Stomach (tissue), 9 donors: Measurements from ENCODE around the gene COPG2. TPM values are rescaled to one million over a fixed set of nuclear protein-coding genes. Genes with fewer than 3 reads are reported as not detected.

Experiments used
- DNase-seq, 2 donors: peaks; one replicate each; pipeline versions ENCODE4 v3.0.0 to v3.0.0-alpha.2; 2013 to 2019
- H3K27ac ChIP-seq, 5 donors: fragments of 200-600 bp in 4 of 5; sonication (generic) in 4 of 5; one replicate each; pipeline ENCODE4 v1.5.1; 2013 to 2019; ENCODE audit warnings: mild to moderate bottlenecking in 1 of 5, moderate library complexity in 1 of 5
- H3K27me3 ChIP-seq, 3 donors: fragments of 200-600 bp; sonication (generic); one replicate each; pipeline ENCODE4 v1.5.1; 2017 to 2019; ENCODE audit warnings: mixed run types in 1 of 3
- H3K36me3 ChIP-seq, 4 donors: fragments of 200-600 bp; sonication (generic); 1 replicate in 3 of 4; 2 replicates in 1 of 4; pipeline ENCODE4 v1.5.1; 2016 to 2019
- H3K4me1 ChIP-seq, 4 donors: fragments of 200-600 bp; sonication (generic); one replicate each; pipeline ENCODE4 v1.5.1; 2016 to 2019
- H3K4me3 ChIP-seq, 4 donors: fragments of 200-600 bp; sonication (generic) in 3 of 4; one replicate each; pipeline ENCODE4 v1.5.1; 2016 to 2019; ENCODE audit warnings: mild to moderate bottlenecking in 1 of 4
- H3K9me3 ChIP-seq, 4 donors: fragments of 200-600 bp; sonication (generic); one replicate each; pipeline ENCODE4 v1.5.1; 2016 to 2019
- EP300 ChIP-seq: sonication (generic); formaldehyde crosslinking; IDR thresholded peaks from one replicate; pipeline ENCODE4 v1.6.1; 2017; ENCODE audit warnings: antibody characterized with exemption
- POLR2A ChIP-seq, 4 donors: fragments of 450-650 bp; IDR thresholded peaks; one replicate each; pipeline ENCODE4 v1.6.1; 2016; ENCODE audit warnings: antibody characterized with exemption in 4 of 4, control low read depth in 2 of 4, mild to moderate bottlenecking in 1 of 4, moderate library complexity in 1 of 4
- POLR2AphosphoS5 ChIP-seq, 3 donors: sonication (generic); formaldehyde crosslinking; IDR thresholded peaks; one replicate each; pipeline ENCODE4 v1.6.1; 2016; ENCODE audit warnings: antibody characterized with exemption in 3 of 3
- WGBS, 5 donors: extraction: QIAGEN DNeasy Blood & Tissue Kit in 3 of 5; methylation state at CpG; one replicate each; pipeline versions ENCODE4 v1.1.5 to v1.1.7; 2013 to 2018; 5-methylcytosine and 5-hydroxymethylcytosine counted together
- intact Hi-C: fragments of 100-400 bp; cut with DNase I; formaldehyde crosslinking; loops from one replicate; pipeline ENCODE4 v1.15.1; 2023; ENCODE audit warnings: low total_unique reads
- polyA plus RNA-seq, 3 donors: library from polyadenylated mRNA; stranded (reverse); fragments of 200-250 nt; gene quantifications; one replicate each; pipeline ENCODE4 v1.2.3, GENCODE V29; 2013
- total RNA-seq, 5 donors: library from RNA; depleted of rRNA; stranded (reverse); fragments of >200 nt; gene quantifications; one replicate each; pipeline versions ENCODE4 v1.1.0 to v1.2.3, GENCODE V29; 2014 to 2016
- TF ChIP-seq, protein P1 (sequence below), 7 experiments: fragments of 450-650 bp in 4 of 7; fragments of 200-600 bp in 3 of 7; sonication (generic) in 3 of 7; IDR thresholded peaks; one replicate each; pipeline ENCODE4 v1.5.1; 2016 to 2019; ENCODE audit warnings: antibody characterized with exemption in 7 of 7, control low read depth in 2 of 7, mild to moderate bottlenecking in 1 of 7
- donor health status: healthy with polysubstance abuse.
- donor health status: Bipolar disorder and iron deficiency.
- donor health status: healthy.

Gene COPG2
- total and polyA plus RNA-seq, 8 donors, result 6.6 to 50.0 (median 7.7) TPM

DNA sequence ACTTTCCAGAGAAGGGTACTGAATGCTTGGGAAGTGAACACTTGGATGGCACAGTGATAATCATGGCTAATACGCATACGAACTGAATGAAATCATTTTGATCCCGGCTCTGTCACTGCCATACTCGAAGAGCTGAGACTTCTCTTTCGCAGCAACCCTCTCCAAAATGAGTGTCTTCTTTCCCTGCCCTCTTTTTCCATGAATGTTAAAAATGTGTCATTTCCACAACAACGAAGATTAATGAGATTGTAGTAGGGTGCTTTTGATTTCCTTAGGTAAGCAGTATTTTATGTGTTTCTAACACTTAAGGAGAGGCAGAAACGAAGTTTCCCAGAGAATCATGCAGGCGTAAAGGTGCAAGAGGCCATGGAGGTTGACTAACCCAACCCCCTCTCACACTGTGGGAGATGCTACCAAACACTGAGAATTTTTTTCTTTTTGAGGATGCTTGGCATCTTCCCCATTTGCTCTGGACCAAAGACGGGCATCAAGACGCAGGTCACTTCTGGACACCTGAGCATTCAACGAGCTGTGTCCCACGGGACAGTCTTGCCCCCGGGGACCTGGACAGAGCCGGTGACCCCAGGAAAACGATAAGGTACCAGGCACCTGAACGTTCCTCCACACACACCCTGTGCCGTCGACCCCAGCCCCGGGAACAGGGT lies 823 bp downstream of the COPG2 start:
- no peaks in the 10 kb centered on the region for H3K27me3 ChIP-seq
- no peak for DNase-seq
- H3K27ac ChIP-seq, result peak overlapping the region; percentile 78 to 90 (median 82)
- TF ChIP-seq EP300 (no peak), POLR2A (IDR thresholded peaks at IDR 0.05) (no peak), POLR2AphosphoS5 (IDR thresholded peaks at IDR 0.05) (no peak)
- TF ChIP-seq, protein P1, sequence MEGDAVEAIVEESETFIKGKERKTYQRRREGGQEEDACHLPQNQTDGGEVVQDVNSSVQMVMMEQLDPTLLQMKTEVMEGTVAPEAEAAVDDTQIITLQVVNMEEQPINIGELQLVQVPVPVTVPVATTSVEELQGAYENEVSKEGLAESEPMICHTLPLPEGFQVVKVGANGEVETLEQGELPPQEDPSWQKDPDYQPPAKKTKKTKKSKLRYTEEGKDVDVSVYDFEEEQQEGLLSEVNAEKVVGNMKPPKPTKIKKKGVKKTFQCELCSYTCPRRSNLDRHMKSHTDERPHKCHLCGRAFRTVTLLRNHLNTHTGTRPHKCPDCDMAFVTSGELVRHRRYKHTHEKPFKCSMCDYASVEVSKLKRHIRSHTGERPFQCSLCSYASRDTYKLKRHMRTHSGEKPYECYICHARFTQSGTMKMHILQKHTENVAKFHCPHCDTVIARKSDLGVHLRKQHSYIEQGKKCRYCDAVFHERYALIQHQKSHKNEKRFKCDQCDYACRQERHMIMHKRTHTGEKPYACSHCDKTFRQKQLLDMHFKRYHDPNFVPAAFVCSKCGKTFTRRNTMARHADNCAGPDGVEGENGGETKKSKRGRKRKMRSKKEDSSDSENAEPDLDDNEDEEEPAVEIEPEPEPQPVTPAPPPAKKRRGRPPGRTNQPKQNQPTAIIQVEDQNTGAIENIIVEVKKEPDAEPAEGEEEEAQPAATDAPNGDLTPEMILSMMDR (IDR thresholded peaks at IDR 0.05), result no peak
- no peaks in the 10 kb centered on the region for H3K9me3 ChIP-seq
- intact Hi-C loops, result no loop called here
- WGBS, 5 donors, result 15 to 21% (median 16%) methylated on average over 14 to 19 of the region's 19 CpGs
- peaks cover 0 to 10% (median 2%) of the 10 kb centered on the region in 4 donors for H3K36me3 ChIP-seq
- H3K4me1 ChIP-seq, result peaks cover 4 to 16% (median 10%) of the 10 kb centered on the region in 4 donors
- peak overlapping the region; percentile 72 to 85 (median 76) for H3K4me3 ChIP-seq

DNA sequence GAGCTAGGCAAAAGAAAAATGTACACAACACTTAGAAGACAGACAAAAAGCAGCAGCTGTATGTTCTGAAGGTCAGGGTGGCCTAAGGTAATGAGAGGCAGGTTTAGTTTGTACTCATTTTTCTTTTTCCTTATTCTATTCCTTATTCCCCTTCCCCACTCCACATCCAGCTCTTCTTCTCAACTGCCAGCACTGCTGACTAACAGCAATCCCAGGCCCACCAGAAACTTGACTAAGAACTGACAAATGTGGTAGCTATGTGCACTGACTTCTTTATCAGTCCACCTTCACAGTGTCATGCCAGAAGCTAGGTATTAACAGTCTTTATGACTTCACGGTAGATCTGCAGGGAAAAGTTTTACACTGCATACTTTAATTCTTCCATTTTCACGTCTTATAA lies 6.1 kb downstream of the COPG2 start:
- intact Hi-C loops, result no loop called here
- no peaks in the 10 kb centered on the region for H3K27me3 ChIP-seq
- WGBS, 5 donors, result 80 to 92% (median 88%) methylated on average over 2 of the region's 2 CpGs

DNA sequence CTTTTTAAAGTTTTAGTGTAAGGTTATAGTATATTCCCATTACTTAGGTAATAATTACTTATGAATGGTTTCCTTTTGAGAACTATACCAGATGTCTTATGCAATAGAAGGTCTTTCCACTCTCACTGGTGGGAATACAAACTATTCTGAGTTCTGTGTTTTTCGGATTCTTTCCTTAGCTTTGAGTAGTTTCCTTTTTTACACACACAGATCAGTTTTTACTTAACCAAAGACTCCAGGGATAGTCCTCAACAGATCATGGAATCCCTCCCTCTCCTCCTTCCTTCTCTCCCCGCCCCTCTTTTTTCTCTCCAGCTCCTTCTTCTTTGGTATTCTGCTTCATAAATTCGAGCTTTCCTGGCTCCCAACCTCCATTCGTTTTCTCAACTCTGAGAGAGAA lies 13.3 kb downstream of the COPG2 start:
- Histone ChIP-seq H3K27me3 (no peaks in the 10 kb centered on the region), H3K9me3 (no peaks in the 10 kb centered on the region), H3K4me3 (no peak overlapping the region), H3K27ac (no peak overlapping the region), H3K4me1 (no peaks in the 10 kb centered on the region), H3K36me3 (peaks cover 0 to 26% (median 17%) of the 10 kb centered on the region in 4 donors)
- TF ChIP-seq POLR2A (IDR thresholded peaks at IDR 0.05) (no peak), POLR2AphosphoS5 (IDR thresholded peaks at IDR 0.05) (no peak), EP300 (no peak)
- TF ChIP-seq, protein P1 (IDR thresholded peaks at IDR 0.05), result no peak
- intact Hi-C loops, result no loop called here
- DNase-seq, result no peak
- WGBS, 5 donors, result 74 to 89% (median 79%) methylated on average over 4 of the region's 4 CpGs

More for the DNA sequence above, 6.1 kb downstream of the COPG2 start:
- H3K4me1 ChIP-seq, result peaks cover 0 to 3% (median under 1%) of the 10 kb centered on the region in 4 donors
- no peak overlapping the region for H3K27ac ChIP-seq
- TF ChIP-seq POLR2A (IDR thresholded peaks at IDR 0.05) (no peak), EP300 (no peak), POLR2AphosphoS5 (IDR thresholded peaks at IDR 0.05) (no peak)
- TF ChIP-seq, protein P1 (IDR thresholded peaks at IDR 0.05), result no peak
- no peak for DNase-seq
- no peak overlapping the region for H3K4me3 ChIP-seq
- H3K9me3 ChIP-seq, result no peaks in the 10 kb centered on the region
- H3K36me3 ChIP-seq, result peaks cover 3 to 47% (median 36%) of the 10 kb centered on the region in 4 donors

DNA sequence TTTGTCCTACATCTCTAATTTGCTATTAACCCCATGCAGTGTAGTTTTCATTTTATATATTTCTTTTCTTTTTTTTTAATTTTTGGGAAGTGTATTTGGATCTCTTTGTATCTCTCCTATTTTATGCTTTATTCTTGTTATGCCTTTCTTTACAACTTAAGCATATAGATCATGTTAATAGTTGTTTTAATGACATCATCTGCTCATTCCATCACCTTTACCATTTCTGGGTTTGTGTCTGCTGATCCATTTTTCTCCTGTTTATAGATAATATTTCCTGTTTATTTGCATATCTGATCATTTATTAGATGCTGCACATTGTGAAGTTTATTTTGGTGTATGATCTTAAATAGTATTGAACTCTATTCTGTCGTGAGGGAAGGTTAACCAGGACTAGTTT lies 13.7 kb downstream of the COPG2 start:
- Histone ChIP-seq H3K27ac (no peak overlapping the region), H3K36me3 (peaks cover 0 to 26% (median 14%) of the 10 kb centered on the region in 4 donors), H3K27me3 (no peaks in the 10 kb centered on the region), H3K4me3 (no peak overlapping the region), H3K4me1 (no peaks in the 10 kb centered on the region), H3K9me3 (no peaks in the 10 kb centered on the region)
- intact Hi-C loops, result no loop called here
- TF ChIP-seq POLR2AphosphoS5 (IDR thresholded peaks at IDR 0.05) (no peak), POLR2A (IDR thresholded peaks at IDR 0.05) (no peak), EP300 (no peak)
- TF ChIP-seq, protein P1 (IDR thresholded peaks at IDR 0.05), result no peak
- DNase-seq, result no peak
- WGBS, 5 donors, result 80 to 89% (median 84%) methylated on average over 1 of the region's 1 CpG
